Activated naive CD4-positive, alpha-beta T cell treated with anti-CD3 and anti-CD28 coated beads for 36 hours (primary cell): ENCODE data around the gene QRFP. TPM values are rescaled to one million over a fixed set of nuclear protein-coding genes. Genes with fewer than 3 reads are reported as not detected.

Source experiments
- CTCF ChIA-PET: fragments of 350-600 bp; sonication (Branson Sonifier 250); formaldehyde crosslinking; loops from one replicate; lab custom pipeline; 2021; ENCODE audit warnings: antibody characterized with exemption; lab: Charles Lee
- DNase-seq: peaks from one replicate; pipeline ENCODE4 v3.0.0-alpha.2; 2020
- H3K27ac Mint-ChIP-seq: one replicate; pipeline ENCODE4 v1.8.0; 2021; ENCODE audit warnings: mild to moderate bottlenecking, mixed read lengths
- H3K27me3 Mint-ChIP-seq: one replicate; pipeline ENCODE4 v1.8.0; 2021; ENCODE audit warnings: low read depth, mixed read lengths
- H3K36me3 Mint-ChIP-seq: one replicate; pipeline ENCODE4 v1.8.0; 2021; ENCODE audit warnings: low read depth, mixed read lengths
- H3K4me1 Mint-ChIP-seq: one replicate; pipeline ENCODE4 v1.8.0; 2021; ENCODE audit warnings: low read depth, mixed read lengths
- H3K4me3 Mint-ChIP-seq: one replicate; pipeline ENCODE4 v1.8.0; 2021; ENCODE audit warnings: mild to moderate bottlenecking, moderate library complexity, mixed read lengths
- H3K9me3 Mint-ChIP-seq: one replicate; pipeline ENCODE4 v1.8.0; 2021; ENCODE audit warnings: mixed read lengths
- intact Hi-C: fragments of 100-400 bp; cut with micrococcal nuclease; formaldehyde crosslinking; loops from one replicate; pipeline ENCODE4 v1.15.1; 2023
- total RNA-seq, 2 experiments: library from RNA; stranded (reverse); gene quantifications; one replicate each; pipeline ENCODE4 v1.2.3, GENCODE V29; 2021

QRFP gene, protein sequence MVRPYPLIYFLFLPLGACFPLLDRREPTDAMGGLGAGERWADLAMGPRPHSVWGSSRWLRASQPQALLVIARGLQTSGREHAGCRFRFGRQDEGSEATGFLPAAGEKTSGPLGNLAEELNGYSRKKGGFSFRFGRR
- not detected for total RNA-seq

GRCh38 chr9:130896233-130897014 is at the start of gene QRFP:
TSS of gene QRFP (minus strand) at chr9:130896812. CDS start at chr9:130893838, 2,974 bp downstream.
- H3K27me3 Mint-ChIP-seq = no peaks in the 10 kb centered on the region
- H3K27ac Mint-ChIP-seq = no peak within 1 kb of the TSS
- DNase-seq = no peak
- H3K36me3 Mint-ChIP-seq = no peaks in the 10 kb centered on the region
- intact Hi-C loops = no loop called here
- H3K4me3 Mint-ChIP-seq = no peak within 1 kb of the TSS
- H3K4me1 Mint-ChIP-seq = no peaks in the 10 kb centered on the region
- no peaks in the 10 kb centered on the region for H3K9me3 Mint-ChIP-seq
- CTCF ChIA-PET = no interaction called here

DNA sequence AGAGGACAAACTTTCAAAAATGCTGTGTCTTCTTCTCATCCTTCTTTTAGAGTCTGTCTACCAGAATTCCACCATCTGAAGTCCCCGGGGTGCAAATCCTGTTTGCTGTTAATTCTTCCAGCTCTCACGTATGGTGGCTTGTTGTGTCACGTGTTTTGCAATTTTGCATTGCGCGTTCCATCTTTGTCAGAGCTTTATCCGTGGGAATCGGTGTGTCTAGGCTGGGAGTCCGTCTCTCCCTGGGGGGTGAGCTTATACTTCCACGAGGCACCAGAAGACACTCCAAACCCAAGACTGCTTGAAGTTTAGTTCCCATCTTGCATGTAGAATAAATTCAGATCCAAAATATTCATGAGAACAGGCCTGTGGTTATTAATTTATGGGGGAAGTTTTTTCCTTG is 48.6 kb upstream of the QRFP start:
- H3K4me3 Mint-ChIP-seq = no peak overlapping the region
- intact Hi-C loops = no loop called here
- peaks cover 9% of the 10 kb centered on the region for H3K4me1 Mint-ChIP-seq
- DNase-seq = no peak
- no peaks in the 10 kb centered on the region for H3K9me3 Mint-ChIP-seq
- CTCF ChIA-PET = interaction anchor here (0.5 to 1.7 kb wide), 5 partner anchors 34 to 389 kb away, joined by 3 to 4 read pairs (median 3); no protein-coding TSS in a partner anchor
- no peaks in the 10 kb centered on the region for H3K36me3 Mint-ChIP-seq
- no peak overlapping the region for H3K27ac Mint-ChIP-seq
- peaks cover 44% of the 10 kb centered on the region for H3K27me3 Mint-ChIP-seq

DNA sequence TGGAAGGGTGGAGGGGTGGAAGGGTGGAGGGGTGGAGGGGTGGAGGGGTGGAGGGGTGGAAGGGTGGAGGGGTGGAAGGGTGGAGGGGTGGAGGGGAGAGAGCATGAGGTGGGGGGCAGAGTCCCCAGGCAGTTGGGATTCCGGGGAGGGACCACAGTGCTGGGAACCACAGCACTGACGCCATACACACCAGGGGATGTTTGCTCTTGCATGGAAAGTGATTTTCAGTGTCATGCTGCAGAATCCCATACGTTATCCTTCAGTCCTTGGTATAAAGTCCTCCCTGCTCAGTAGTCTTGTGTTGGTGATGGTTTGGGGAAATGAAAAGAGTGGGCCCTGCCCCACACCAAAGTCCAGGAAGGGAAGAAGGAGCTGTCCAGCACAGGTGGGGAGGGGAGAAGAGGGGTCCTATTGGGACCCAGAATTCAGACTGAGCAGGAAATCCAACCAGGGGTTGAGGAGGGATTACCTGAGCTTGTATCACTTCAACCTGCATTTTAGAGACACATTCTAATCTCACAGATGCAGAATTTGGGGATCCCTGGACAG is 48.0 kb upstream of the QRFP start:
- no peak for DNase-seq
- CTCF ChIA-PET = interaction anchor here (0.5 to 1.7 kb wide), 5 partner anchors 33 to 390 kb away, joined by 3 to 4 read pairs (median 3); no protein-coding TSS in a partner anchor
- no peak overlapping the region for H3K4me3 Mint-ChIP-seq
- H3K4me1 Mint-ChIP-seq = peaks cover 9% of the 10 kb centered on the region
- H3K9me3 Mint-ChIP-seq = no peaks in the 10 kb centered on the region
- no peaks in the 10 kb centered on the region for H3K36me3 Mint-ChIP-seq
- intact Hi-C loops = no loop called here
- peaks cover 46% of the 10 kb centered on the region for H3K27me3 Mint-ChIP-seq
- H3K27ac Mint-ChIP-seq = no peak overlapping the region

- H3K9me3 Mint-ChIP-seq = no peaks in the 10 kb centered on the region
- peaks cover 42% of the 10 kb centered on the region for H3K27me3 Mint-ChIP-seq
- CTCF ChIA-PET = interaction anchor here (1.5 to 2.2 kb wide), 4 partner anchors 18 to 103 kb away, joined by 3 to 7 read pairs (median 4); no protein-coding TSS in a partner anchor
- DNase-seq = no peak
- no peak overlapping the region for H3K4me3 Mint-ChIP-seq
- intact Hi-C loops = no loop called here
- no peaks in the 10 kb centered on the region for H3K36me3 Mint-ChIP-seq
- H3K4me1 Mint-ChIP-seq = peaks cover 10% of the 10 kb centered on the region
- no peak overlapping the region for H3K27ac Mint-ChIP-seq
Observed at GRCh38 chr9:130943777-130944176, 47.2 kb upstream of the QRFP start.

DNA sequence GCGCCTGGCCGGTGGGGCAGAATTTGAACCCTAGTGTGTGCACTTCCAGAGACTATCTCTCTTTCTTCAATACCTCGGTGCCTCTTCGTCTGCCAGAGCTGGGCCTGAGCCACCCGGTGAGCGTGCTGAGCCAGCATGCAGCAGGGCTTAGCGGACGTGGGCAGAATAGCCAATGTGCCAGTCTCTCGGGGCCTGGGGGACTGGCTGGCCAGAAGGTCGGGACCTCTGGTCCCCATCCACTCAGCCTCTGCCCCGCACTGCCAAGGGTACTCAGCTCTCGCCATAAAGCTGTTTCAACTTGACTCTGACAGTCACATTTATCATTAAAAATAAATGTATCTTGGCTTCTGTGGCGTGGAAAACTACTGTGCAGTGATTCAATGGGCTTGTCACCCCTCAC is 46.6 kb upstream of the QRFP start:
- H3K4me3 Mint-ChIP-seq = no peak overlapping the region
- no peak overlapping the region for H3K27ac Mint-ChIP-seq
- intact Hi-C loops = no loop called here
- peaks cover 10% of the 10 kb centered on the region for H3K4me1 Mint-ChIP-seq
- DNase-seq = no peak
- peaks cover 41% of the 10 kb centered on the region for H3K27me3 Mint-ChIP-seq
- no peaks in the 10 kb centered on the region for H3K36me3 Mint-ChIP-seq
- CTCF ChIA-PET = interaction anchor here (0.7 to 2.2 kb wide), 6 partner anchors 9 to 103 kb away, joined by 3 to 8 read pairs (median 4); no protein-coding TSS in a partner anchor
- no peaks in the 10 kb centered on the region for H3K9me3 Mint-ChIP-seq

GRCh38 chr9:130942679-130943078 is 46.1 kb upstream of the QRFP start:
- no peak overlapping the region for H3K4me3 Mint-ChIP-seq
- CTCF ChIA-PET = interaction anchor here (0.7 to 2.2 kb wide), 6 partner anchors 10 to 104 kb away, joined by 3 to 8 read pairs (median 4); no protein-coding TSS in a partner anchor
- H3K27me3 Mint-ChIP-seq = peaks cover 41% of the 10 kb centered on the region
- DNase-seq = no peak
- H3K36me3 Mint-ChIP-seq = no peaks in the 10 kb centered on the region
- H3K4me1 Mint-ChIP-seq = peaks cover 10% of the 10 kb centered on the region
- H3K27ac Mint-ChIP-seq = no peak overlapping the region
- no peaks in the 10 kb centered on the region for H3K9me3 Mint-ChIP-seq
- intact Hi-C loops = no loop called here

DNA sequence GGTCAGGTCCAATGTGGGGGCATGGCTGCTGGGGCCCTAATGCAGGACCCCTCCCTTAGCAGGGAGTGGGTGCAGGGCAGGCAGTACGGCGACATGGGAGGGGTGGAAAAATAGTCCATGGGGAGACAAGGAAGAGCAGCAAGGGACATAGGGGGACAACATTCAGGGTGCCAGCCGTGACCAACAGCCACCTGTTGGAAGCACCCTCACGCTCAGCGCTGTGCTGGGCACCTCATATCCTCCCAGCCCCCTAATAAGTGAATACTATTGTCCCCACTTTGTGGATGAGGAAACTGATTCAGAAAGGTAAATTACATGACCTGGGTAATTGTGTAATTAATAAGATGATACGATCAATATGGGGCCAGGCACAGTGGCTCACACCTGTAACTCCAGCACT is 45.5 kb upstream of the QRFP start:
- intact Hi-C loops = no loop called here
- no peaks in the 10 kb centered on the region for H3K9me3 Mint-ChIP-seq
- H3K27ac Mint-ChIP-seq = no peak overlapping the region
- H3K27me3 Mint-ChIP-seq = peaks cover 43% of the 10 kb centered on the region
- no peak overlapping the region for H3K4me3 Mint-ChIP-seq
- DNase-seq = no peak
- no peaks in the 10 kb centered on the region for H3K36me3 Mint-ChIP-seq
- CTCF ChIA-PET = interaction anchor here (1.0 to 2.2 kb wide), 6 partner anchors 14 to 104 kb away, joined by 3 to 7 read pairs (median 4); no protein-coding TSS in a partner anchor
- H3K4me1 Mint-ChIP-seq = peaks cover 10% of the 10 kb centered on the region

GRCh38 chr9:130940693-130941576 is 44.3 kb upstream of the QRFP start:
- peaks cover 10% of the 10 kb centered on the region for H3K4me1 Mint-ChIP-seq
- no peak overlapping the region for H3K4me3 Mint-ChIP-seq
- no peaks in the 10 kb centered on the region for H3K9me3 Mint-ChIP-seq
- H3K27me3 Mint-ChIP-seq = peaks cover 52% of the 10 kb centered on the region
- DNase-seq = peak; percentile 87
- CTCF ChIA-PET = interaction anchor here (0.7 kb wide), 1 partner anchor 82 kb away, joined by 3 read pairs; no protein-coding TSS in a partner anchor
- intact Hi-C loops = loop anchor here (1.0 to 2.0 kb wide), 6 partner anchors 57 to 234 kb away; no protein-coding TSS in a partner anchor
- no peaks in the 10 kb centered on the region for H3K36me3 Mint-ChIP-seq
- no peak overlapping the region for H3K27ac Mint-ChIP-seq

GRCh38 chr9:130940027-130940549 is 43.5 kb upstream of the QRFP start:
- no peak overlapping the region for H3K27ac Mint-ChIP-seq
- no peaks in the 10 kb centered on the region for H3K9me3 Mint-ChIP-seq
- intact Hi-C loops = loop anchor here (1.0 to 2.0 kb wide), 4 partner anchors 106 to 233 kb away; no protein-coding TSS in a partner anchor
- no peak overlapping the region for H3K4me3 Mint-ChIP-seq
- H3K36me3 Mint-ChIP-seq = no peaks in the 10 kb centered on the region
- H3K27me3 Mint-ChIP-seq = peaks cover 53% of the 10 kb centered on the region
- CTCF ChIA-PET = no interaction called here
- no peak for DNase-seq
- H3K4me1 Mint-ChIP-seq = peaks cover 10% of the 10 kb centered on the region

GRCh38 chr9:130939405-130940026 is 42.9 kb upstream of the QRFP start:
- H3K27me3 Mint-ChIP-seq = peaks cover 57% of the 10 kb centered on the region
- no peak for DNase-seq

More at GRCh38 chr9:130939405-130940026, 42.9 kb upstream of the QRFP start:
- CTCF ChIA-PET = no interaction called here
- Mint-ChIP-seq H3K27ac (no peak overlapping the region), H3K36me3 (no peaks in the 10 kb centered on the region), H3K4me3 (no peak overlapping the region), H3K9me3 (no peaks in the 10 kb centered on the region), H3K4me1 (peaks cover 10% of the 10 kb centered on the region)
- intact Hi-C loops = loop anchor here (1.0 to 2.0 kb wide), 4 partner anchors 107 to 232 kb away; no protein-coding TSS in a partner anchor
